Measurements from ENCODE around the gene FXYD2. TPM values are rescaled to one million over a fixed set of nuclear protein-coding genes. Genes with fewer than 3 reads are reported as not detected.

FXYD2 gene
- total RNA-seq, 1 donor from 2014 or later = 44.6 TPM

- intact Hi-C loops (cut with micrococcal nuclease) = loop anchor here (1.0 to 2.0 kb wide), 6 partner anchors 10 to 364 kb away; no protein-coding TSS in a partner anchor
- Mint-ChIP-seq H3K36me3 (ENCODE audit: low read depth) (no peaks in the 10 kb centered on the region), H3K9me3 (no peaks in the 10 kb centered on the region), H3K4me3 (no peak overlapping the region), H3K4me1 (peaks cover 17% of the 10 kb centered on the region), H3K27me3 (peaks cover 5% of the 10 kb centered on the region), H3K27ac (peak overlapping the region; percentile 38)
- DNase-seq = peak; percentile 73
- ChIA-PET POLR2A (interaction anchor here (0.9 to 3.3 kb wide), 9 partner anchors 10 to 245 kb away, joined by 3 to 63 read pairs (median 5); partner anchors contain the start of genes FXYD2 and IL10RA), CTCF (interaction anchor here (0.7 to 9.4 kb wide), 36 partner anchors 8 to 381 kb away, joined by 3 to 265 read pairs (median 5); partner anchors contain the start of genes FXYD2 and IL10RA)
- peak; percentile 72 for TF ChIP-seq CTCF (IDR thresholded peaks at IDR 0.05)
- ATAC-seq (ENCODE audit: low read depth) = peak; percentile 87
Measured at GRCh38 chr11:117807482-117808327, 16.8 kb downstream of the FXYD2 start.

GRCh38 chr11:117806846-117807245 is 17.7 kb downstream of the FXYD2 start:
- peaks cover 15% of the 10 kb centered on the region for H3K4me1 Mint-ChIP-seq
- ChIA-PET POLR2A (interaction anchor here (0.5 to 3.3 kb wide), 8 partner anchors 11 to 246 kb away, joined by 3 to 63 read pairs (median 6); partner anchors contain the start of gene IL10RA), CTCF (interaction anchor here (0.7 to 9.4 kb wide), 30 partner anchors 7 to 381 kb away, joined by 3 to 265 read pairs (median 5); partner anchors contain the start of genes FXYD2 and IL10RA)
- no peaks in the 10 kb centered on the region for H3K9me3 Mint-ChIP-seq
- no peak for ATAC-seq (ENCODE audit: low read depth)
- H3K27ac Mint-ChIP-seq = no peak overlapping the region
- no peak overlapping the region for H3K4me3 Mint-ChIP-seq
- no peak for TF ChIP-seq CTCF (IDR thresholded peaks at IDR 0.05)
- no peak for DNase-seq
- intact Hi-C loops (cut with micrococcal nuclease) = loop anchor here (1.0 to 2.0 kb wide), 6 partner anchors 10 to 364 kb away; no protein-coding TSS in a partner anchor
- H3K27me3 Mint-ChIP-seq = peaks cover 5% of the 10 kb centered on the region
- H3K36me3 Mint-ChIP-seq (ENCODE audit: low read depth) = no peaks in the 10 kb centered on the region

- peaks cover 11% of the 10 kb centered on the region for H3K4me1 Mint-ChIP-seq
- no peaks in the 10 kb centered on the region for H3K36me3 Mint-ChIP-seq (ENCODE audit: low read depth)
- no peak for ATAC-seq (ENCODE audit: low read depth)
- ChIA-PET CTCF (interaction anchor here (1.0 to 9.4 kb wide), 3 partner anchors 9 to 249 kb away, joined by 3 to 265 read pairs (median 93); partner anchors contain the start of gene FXYD2), POLR2A (interaction anchor here (1.2 kb wide), 1 partner anchor 12 kb away, joined by 3 read pairs; no protein-coding TSS in a partner anchor)
- intact Hi-C loops (cut with micrococcal nuclease) = no loop called here
- no peak overlapping the region for H3K27ac Mint-ChIP-seq
- H3K4me3 Mint-ChIP-seq = no peak overlapping the region
- DNase-seq = no peak
- H3K27me3 Mint-ChIP-seq = peaks cover 5% of the 10 kb centered on the region
- no peaks in the 10 kb centered on the region for H3K9me3 Mint-ChIP-seq
- no peak for TF ChIP-seq CTCF (IDR thresholded peaks at IDR 0.05)
Measured at GRCh38 chr11:117805045-117805444, 19.5 kb downstream of the FXYD2 start.

GRCh38 chr11:117803896-117804295 is 20.6 kb downstream of the FXYD2 start:
- ATAC-seq (ENCODE audit: low read depth) = no peak
- H3K4me3 Mint-ChIP-seq = no peak overlapping the region
- peaks cover 2% of the 10 kb centered on the region for H3K27me3 Mint-ChIP-seq
- CTCF ChIA-PET = interaction anchor here (1.8 to 9.4 kb wide), 2 partner anchors 16 to 143 kb away, joined by 6 to 265 read pairs; partner anchors contain the start of gene FXYD2
- no peak for DNase-seq
- intact Hi-C loops (cut with micrococcal nuclease) = no loop called here
- no peak overlapping the region for H3K27ac Mint-ChIP-seq
- peaks cover 5% of the 10 kb centered on the region for H3K4me1 Mint-ChIP-seq
- POLR2A ChIA-PET = interaction anchor here (1.2 kb wide), 1 partner anchor 13 kb away, joined by 3 read pairs; no protein-coding TSS in a partner anchor
- no peak for TF ChIP-seq CTCF (IDR thresholded peaks at IDR 0.05)
- no peaks in the 10 kb centered on the region for H3K9me3 Mint-ChIP-seq
- no peaks in the 10 kb centered on the region for H3K36me3 Mint-ChIP-seq (ENCODE audit: low read depth)

- Mint-ChIP-seq H3K27ac (no peak overlapping the region), H3K36me3 (ENCODE audit: low read depth) (no peaks in the 10 kb centered on the region), H3K9me3 (no peaks in the 10 kb centered on the region), H3K27me3 (peaks cover 19% of the 10 kb centered on the region), H3K4me1 (peaks cover 18% of the 10 kb centered on the region), H3K4me3 (no peak overlapping the region)
- no peak for ATAC-seq (ENCODE audit: low read depth)
- intact Hi-C loops (cut with micrococcal nuclease) = no loop called here
- ChIA-PET POLR2A (no interaction called here), CTCF (interaction anchor here (1.1 kb wide), 1 partner anchor 8 kb away, joined by 3 read pairs; no protein-coding TSS in a partner anchor)
- DNase-seq = no peak
- no peak for TF ChIP-seq CTCF (IDR thresholded peaks at IDR 0.05)
Measured at GRCh38 chr11:117799634-117800033, 24.9 kb downstream of the FXYD2 start.
